ENCODE data around the gene NFKBIL1.

DNA sequence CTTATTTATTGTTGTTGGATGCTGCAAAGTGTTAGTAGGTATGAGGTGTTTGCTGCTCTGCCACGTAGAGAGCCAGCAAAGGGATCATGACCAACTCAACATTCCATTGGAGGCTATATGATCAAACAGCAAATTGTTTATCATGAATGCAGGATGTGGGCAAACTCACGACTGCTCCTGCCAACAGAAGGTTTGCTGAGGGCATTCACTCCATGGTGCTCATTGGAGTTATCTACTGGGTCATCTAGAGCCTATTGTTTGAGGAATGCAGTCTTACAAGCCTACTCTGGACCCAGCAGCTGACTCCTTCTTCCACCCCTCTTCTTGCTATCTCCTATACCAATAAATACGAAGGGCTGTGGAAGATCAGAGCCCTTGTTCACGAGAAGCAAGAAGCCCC, 37.4 kb upstream of the NFKBIL1 start:
- TF ChIP-seq POLR2A (IDR thresholded peaks at IDR 0.05) (no peak), EP300 (IDR thresholded peaks at IDR 0.05) (no peak), POLR2AphosphoS5 (IDR thresholded peaks at IDR 0.05) (no peak)
- TF ChIP-seq, protein P1, sequence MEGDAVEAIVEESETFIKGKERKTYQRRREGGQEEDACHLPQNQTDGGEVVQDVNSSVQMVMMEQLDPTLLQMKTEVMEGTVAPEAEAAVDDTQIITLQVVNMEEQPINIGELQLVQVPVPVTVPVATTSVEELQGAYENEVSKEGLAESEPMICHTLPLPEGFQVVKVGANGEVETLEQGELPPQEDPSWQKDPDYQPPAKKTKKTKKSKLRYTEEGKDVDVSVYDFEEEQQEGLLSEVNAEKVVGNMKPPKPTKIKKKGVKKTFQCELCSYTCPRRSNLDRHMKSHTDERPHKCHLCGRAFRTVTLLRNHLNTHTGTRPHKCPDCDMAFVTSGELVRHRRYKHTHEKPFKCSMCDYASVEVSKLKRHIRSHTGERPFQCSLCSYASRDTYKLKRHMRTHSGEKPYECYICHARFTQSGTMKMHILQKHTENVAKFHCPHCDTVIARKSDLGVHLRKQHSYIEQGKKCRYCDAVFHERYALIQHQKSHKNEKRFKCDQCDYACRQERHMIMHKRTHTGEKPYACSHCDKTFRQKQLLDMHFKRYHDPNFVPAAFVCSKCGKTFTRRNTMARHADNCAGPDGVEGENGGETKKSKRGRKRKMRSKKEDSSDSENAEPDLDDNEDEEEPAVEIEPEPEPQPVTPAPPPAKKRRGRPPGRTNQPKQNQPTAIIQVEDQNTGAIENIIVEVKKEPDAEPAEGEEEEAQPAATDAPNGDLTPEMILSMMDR (IDR thresholded peaks at IDR 0.05), result no peak

All from stomach (tissue), 4 donors.